Adrenal gland (tissue), 12 donors: ENCODE measurements around the gene CNTNAP2. TPM values are rescaled to one million over a fixed set of nuclear protein-coding genes. Genes with fewer than 3 reads are reported as not detected.

ENCODE experiments used
- DNase-seq, 7 donors: peaks; one replicate each; pipeline ENCODE4 v3.0.0-alpha.2; 2019 to 2020
- H3K27ac ChIP-seq, 5 donors: fragments of 200-600 bp; sonication (generic) in 4 of 5; 1 replicate in 3 of 5; 2 replicates in 2 of 5; pipeline versions ENCODE4 v1.5.1 to v1.8.0; 2016 to 2020; ENCODE audit warnings: mild to moderate bottlenecking in 1 of 5
- H3K27me3 ChIP-seq: fragments of 200-600 bp; 2 replicates; pipeline ENCODE4 v1.8.0; 2021
- H3K36me3 ChIP-seq, 2 donors: fragments of 200-600 bp; replicated peaks in 1 of 2; 1 replicate in 1 of 2; 2 replicates in 1 of 2; pipeline versions ENCODE4 v1.5.1 to v1.8.0; 2018 to 2022
- H3K4me1 ChIP-seq, 2 donors: fragments of 200-600 bp; replicated peaks in 1 of 2; 1 replicate in 1 of 2; 2 replicates in 1 of 2; pipeline versions ENCODE4 v1.5.1 to v1.8.0; 2018 to 2021
- H3K4me3 ChIP-seq, 4 donors: fragments of 200-600 bp; sonication (generic) in 3 of 4; one replicate each; pipeline ENCODE4 v1.5.1; 2016 to 2018
- H3K9me3 ChIP-seq, 3 donors: fragments of 200-600 bp; sonication (generic) in 1 of 3; replicated peaks in 1 of 3; 1 replicate in 2 of 3; 2 replicates in 1 of 3; pipeline versions ENCODE4 v1.5.1 to v1.8.0; 2016 to 2021
- POLR2A ChIP-seq, 2 donors: fragments of 450-650 bp; IDR thresholded peaks; one replicate each; pipeline ENCODE4 v1.6.1; 2017; ENCODE audit warnings: antibody characterized with exemption in 2 of 2, mild to moderate bottlenecking in 2 of 2, moderate library complexity in 1 of 2
- WGBS, 4 donors: extraction: QIAGEN DNeasy Blood & Tissue Kit in 2 of 4; methylation state at CpG; one replicate each; pipeline versions ENCODE4 v1.1.5 to v1.1.7; 2013 to 2017; 5-methylcytosine and 5-hydroxymethylcytosine counted together
- intact Hi-C, 2 donors: fragments of 100-400 bp; cut with DNase I; formaldehyde crosslinking; loops; one replicate each; pipeline versions ENCODE4 v1.14.1 to v1.15.0; 2022 to 2023
- polyA plus RNA-seq, 3 donors: library from polyadenylated mRNA; stranded (reverse); fragments of 200-250 nt in 2 of 3; fragments of 350-450 nt in 1 of 3; fragmentation: Illumina TruSeq in 1 of 3; extraction: RNeasy Lipid Tissue Mini Kit (QIAGEN cat#74804) in 1 of 3; gene quantifications; one replicate each; pipeline ENCODE4 v1.2.3, GENCODE V29; 2013 to 2014
- total RNA-seq, 9 donors: library from RNA; depleted of rRNA in 4 of 9; stranded (reverse); fragments of >200 nt in 4 of 9; fragments of 120-200 nt in 1 of 9; fragmentation: NEBNext Ultra II Directional in 1 of 9; extraction: Animal tissue kit (Norgen Biotek cat#: 25700) in 1 of 9; gene quantifications; one replicate each; pipeline versions ENCODE4 v1.1.0 to v1.2.4, GENCODE V29; 2013 to 2023
- TF ChIP-seq, protein P1 (sequence below), 6 experiments: fragments of 450-650 bp in 4 of 6; fragments of 200-600 bp in 2 of 6; sonication (generic) in 1 of 6; IDR thresholded peaks; 1 replicate in 5 of 6; 2 replicates in 1 of 6; pipeline versions ENCODE4 v1.5.1 to v1.8.0; 2016 to 2021; ENCODE audit warnings: antibody characterized with exemption in 6 of 6, mild to moderate bottlenecking in 2 of 6, moderate library complexity in 1 of 6
- donor health status: healthy with polysubstance abuse.
- donor health status: Bipolar disorder and iron deficiency.
- donor health status: DM: yes; HTN: yes; CAD: no.
- donor health status: DM: no; HTN: no; CAD: no.
- donor health status: DM: no; HTN: no; CAD: no.
- donor health status: DM: yes; HTN: yes; CAD: no.

Gene CNTNAP2
- total and polyA plus RNA-seq, 12 donors, result 0.14 to 6.3 (median 1.8) TPM; not detected in 2

DNA sequence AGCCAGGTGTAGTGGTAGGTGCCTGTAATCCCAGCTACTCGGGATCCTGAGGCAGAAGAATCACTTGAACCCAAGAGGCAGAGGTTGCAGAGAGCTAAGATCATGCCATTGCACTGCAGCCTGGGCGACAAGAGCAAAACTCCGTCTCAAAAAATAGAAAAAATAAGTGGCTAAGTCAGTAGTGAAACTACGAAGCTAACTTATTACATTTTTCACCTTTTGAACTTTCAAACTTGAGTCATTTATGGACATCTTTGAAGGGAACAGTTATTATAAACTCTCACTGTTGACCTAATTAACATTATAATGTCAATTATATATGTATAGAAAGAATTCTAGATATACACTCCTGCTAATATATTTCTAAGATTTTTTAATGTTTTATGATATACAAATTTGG is 1932.5 kb downstream of the CNTNAP2 start:
- no peak overlapping the region for H3K4me3 ChIP-seq
- H3K27me3 ChIP-seq, result no peaks in the 10 kb centered on the region
- no peaks in the 10 kb centered on the region for H3K4me1 ChIP-seq
- intact Hi-C loops, result no loop called here
- no peaks in the 10 kb centered on the region for H3K36me3 ChIP-seq
- no peaks in the 10 kb centered on the region for H3K9me3 ChIP-seq
- WGBS, 4 donors, result 76 to 88% (median 84%) methylated on average over 4 of the region's 4 CpGs
- no peak overlapping the region for H3K27ac ChIP-seq
- TF ChIP-seq, protein P1, sequence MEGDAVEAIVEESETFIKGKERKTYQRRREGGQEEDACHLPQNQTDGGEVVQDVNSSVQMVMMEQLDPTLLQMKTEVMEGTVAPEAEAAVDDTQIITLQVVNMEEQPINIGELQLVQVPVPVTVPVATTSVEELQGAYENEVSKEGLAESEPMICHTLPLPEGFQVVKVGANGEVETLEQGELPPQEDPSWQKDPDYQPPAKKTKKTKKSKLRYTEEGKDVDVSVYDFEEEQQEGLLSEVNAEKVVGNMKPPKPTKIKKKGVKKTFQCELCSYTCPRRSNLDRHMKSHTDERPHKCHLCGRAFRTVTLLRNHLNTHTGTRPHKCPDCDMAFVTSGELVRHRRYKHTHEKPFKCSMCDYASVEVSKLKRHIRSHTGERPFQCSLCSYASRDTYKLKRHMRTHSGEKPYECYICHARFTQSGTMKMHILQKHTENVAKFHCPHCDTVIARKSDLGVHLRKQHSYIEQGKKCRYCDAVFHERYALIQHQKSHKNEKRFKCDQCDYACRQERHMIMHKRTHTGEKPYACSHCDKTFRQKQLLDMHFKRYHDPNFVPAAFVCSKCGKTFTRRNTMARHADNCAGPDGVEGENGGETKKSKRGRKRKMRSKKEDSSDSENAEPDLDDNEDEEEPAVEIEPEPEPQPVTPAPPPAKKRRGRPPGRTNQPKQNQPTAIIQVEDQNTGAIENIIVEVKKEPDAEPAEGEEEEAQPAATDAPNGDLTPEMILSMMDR (IDR thresholded peaks at IDR 0.05), result no peak
- no peak for TF ChIP-seq POLR2A (IDR thresholded peaks at IDR 0.05)
- DNase-seq, result no peak

DNA sequence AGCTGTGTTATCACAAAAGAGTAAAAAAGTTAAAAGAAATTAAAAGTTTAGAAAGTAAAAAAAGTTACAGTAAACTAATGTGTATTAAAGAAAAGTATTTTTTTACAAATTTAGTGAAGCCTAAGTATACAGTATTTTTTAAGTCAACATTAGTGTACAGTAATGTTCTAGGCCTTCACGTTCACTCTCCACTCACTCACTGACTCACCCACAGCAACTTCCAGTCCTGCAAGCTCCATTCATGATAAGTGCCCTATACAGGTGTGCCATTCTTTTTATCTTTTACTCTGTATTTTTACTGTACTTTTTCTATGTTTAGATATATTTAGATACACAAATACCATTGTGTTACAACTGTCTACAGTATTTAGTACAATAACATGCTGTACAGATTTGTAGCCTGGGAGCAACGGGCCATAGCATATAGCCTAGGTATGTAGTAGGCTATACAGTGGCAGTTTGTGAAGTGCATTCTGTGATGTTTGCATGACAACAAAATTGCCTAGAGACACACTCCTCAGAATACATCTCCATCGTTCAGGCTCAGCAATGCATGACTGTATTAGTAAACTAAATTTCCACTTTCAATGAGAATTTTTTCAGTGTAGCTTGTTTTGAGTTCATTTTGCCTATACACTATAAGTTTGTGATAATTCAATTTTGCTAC is 1934.0 kb downstream of the CNTNAP2 start:
- Histone ChIP-seq H3K4me1 (no peaks in the 10 kb centered on the region), H3K36me3 (no peaks in the 10 kb centered on the region), H3K4me3 (no peak overlapping the region), H3K9me3 (no peaks in the 10 kb centered on the region), H3K27me3 (no peaks in the 10 kb centered on the region), H3K27ac (no peak overlapping the region)
- TF ChIP-seq POLR2A (IDR thresholded peaks at IDR 0.05), result no peak
- TF ChIP-seq, protein P1 (IDR thresholded peaks at IDR 0.05), result no peak
- no peak for DNase-seq
- intact Hi-C loops, result no loop called here
- WGBS, 4 donors, result 78 to 92% (median 84%) methylated on average over 3 of the region's 3 CpGs

DNA sequence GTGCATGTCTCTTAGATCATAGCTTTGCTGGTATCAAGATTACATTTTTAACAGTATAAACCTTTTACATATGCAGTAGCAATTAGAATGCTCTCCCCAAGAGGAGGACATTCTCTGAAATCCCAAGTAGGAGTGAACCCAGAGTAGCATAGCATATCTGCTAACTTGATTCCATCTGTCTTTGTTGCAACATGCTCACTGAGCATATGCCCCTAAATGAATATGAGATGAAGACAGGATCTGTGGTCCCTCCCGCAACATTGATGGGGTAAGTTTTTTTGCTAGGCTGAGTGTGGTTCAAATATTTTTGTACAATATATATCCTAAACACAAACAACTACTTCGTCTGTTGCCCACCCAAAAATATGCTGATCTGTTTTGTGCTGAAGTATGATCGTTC is 1939.8 kb downstream of the CNTNAP2 start:
- DNase-seq, result no peak
- WGBS, 4 donors, result 72 to 76% (median 75%) methylated on average over 3 of the region's 3 CpGs

DNA sequence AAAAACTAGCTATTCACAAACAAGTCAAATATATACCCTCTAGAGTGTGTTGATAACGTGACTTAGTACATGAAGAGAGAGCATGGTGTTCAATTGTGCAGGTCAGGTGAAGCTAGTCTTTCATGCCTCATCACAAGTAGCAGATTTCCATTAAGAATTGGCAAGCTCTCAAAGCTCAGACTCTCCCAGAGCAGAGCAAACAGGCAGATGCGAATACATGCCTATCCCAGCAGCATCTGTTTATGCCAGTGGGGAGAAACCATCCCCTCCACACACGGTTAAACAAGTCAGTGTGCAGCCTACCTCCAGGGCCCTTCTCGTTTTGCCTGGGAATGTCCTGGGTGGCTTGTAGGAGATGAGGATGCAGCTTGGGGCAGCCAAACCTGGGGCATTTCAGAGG is 1941.5 kb downstream of the CNTNAP2 start:
- Histone ChIP-seq H3K4me3 (no peak overlapping the region), H3K9me3 (no peaks in the 10 kb centered on the region), H3K36me3 (no peaks in the 10 kb centered on the region), H3K27ac (no peak overlapping the region), H3K27me3 (no peaks in the 10 kb centered on the region), H3K4me1 (no peaks in the 10 kb centered on the region)
- intact Hi-C loops, result no loop called here
- DNase-seq, result no peak
- 63 to 65% (median 64%) methylated on average over 4 of the region's 4 CpGs for WGBS, 4 donors
- TF ChIP-seq, protein P1 (IDR thresholded peaks at IDR 0.05), result no peak

More for the DNA sequence above, 1939.8 kb downstream of the CNTNAP2 start:
- Histone ChIP-seq H3K27ac (no peak overlapping the region), H3K4me1 (no peaks in the 10 kb centered on the region), H3K4me3 (no peak overlapping the region), H3K27me3 (no peaks in the 10 kb centered on the region), H3K9me3 (no peaks in the 10 kb centered on the region), H3K36me3 (no peaks in the 10 kb centered on the region)
- TF ChIP-seq, protein P1 (IDR thresholded peaks at IDR 0.05), result no peak
- intact Hi-C loops, result no loop called here
